HG03469 (cell line): Measurements from ENCODE around the gene NTNG1.
"Not testable (repeated sequence)": the region's sequence is repeated elsewhere in the genome, so short reads cannot be mapped to it uniquely, and the experiment has no call there.

Experiments used
- ATAC-seq: cut with Tn5 transposase; IDR thresholded peaks from one replicate; pipeline ENCODE4 v1.9.1; 2021; ENCODE audit warnings: mild to moderate bottlenecking, moderate library complexity, moderate number of reproducible peaks; ENCODE audit not compliant: unreplicated experiment

NTNG1 gene

GRCh38 chr1:107140703-107141490 lies at the start of gene NTNG1:
TSS of gene NTNG1 (plus strand) at chr1:107141039.
- ATAC-seq, result no peak

- no peak for ATAC-seq
These were observed 49.4 kb upstream of the NTNG1 start for GRCh38 chr1:107091418-107091817.

- not testable (repeated sequence) for ATAC-seq
These were observed 47.4 kb upstream of the NTNG1 start for GRCh38 chr1:107093395-107093794.

GRCh38 chr1:107095647-107096046 lies 45.2 kb upstream of the NTNG1 start:
- ATAC-seq, result no peak

GRCh38 chr1:107096690-107097089 lies 44.1 kb upstream of the NTNG1 start:
- ATAC-seq, result no peak

- no peak for ATAC-seq
These were observed 41.9 kb upstream of the NTNG1 start for GRCh38 chr1:107098961-107099360.

GRCh38 chr1:107100331-107100984 lies 40.4 kb upstream of the NTNG1 start:
- no peak for ATAC-seq

- ATAC-seq, result no peak
These were observed 34.9 kb upstream of the NTNG1 start for GRCh38 chr1:107105914-107106313.

- no peak for ATAC-seq
These were observed 30.5 kb upstream of the NTNG1 start for GRCh38 chr1:107110326-107110725.

GRCh38 chr1:107116306-107116790 lies 24.5 kb upstream of the NTNG1 start:
- ATAC-seq, result no peak

GRCh38 chr1:107122225-107122624 lies 18.6 kb upstream of the NTNG1 start:
- ATAC-seq, result no peak

GRCh38 chr1:107123741-107124140 lies 17.1 kb upstream of the NTNG1 start:
- no peak for ATAC-seq

GRCh38 chr1:107124694-107125093 lies 16.1 kb upstream of the NTNG1 start:
- no peak for ATAC-seq

GRCh38 chr1:107132195-107132594 lies 8.6 kb upstream of the NTNG1 start:
- ATAC-seq, result peak; percentile 63

- peak; percentile 47 for ATAC-seq
These were observed 8.1 kb upstream of the NTNG1 start for GRCh38 chr1:107132780-107133179.

- ATAC-seq, result no peak
These were observed 5.4 kb upstream of the NTNG1 start for GRCh38 chr1:107135463-107135862.

- ATAC-seq, result no peak
These were observed 2.7 kb upstream of the NTNG1 start for GRCh38 chr1:107138166-107138565.

GRCh38 chr1:107138767-107139445 lies 1.9 kb upstream of the NTNG1 start:
- no peak for ATAC-seq

GRCh38 chr1:107139833-107140702 lies 771 bp upstream of the NTNG1 start:
- peak; percentile 49 for ATAC-seq

GRCh38 chr1:107141491-107142126 lies 770 bp downstream of the NTNG1 start:
- no peak for ATAC-seq
